Lower leg skin (tissue), 4 donors: ENCODE results near the gene RAB29. TPM values are rescaled to one million over a fixed set of nuclear protein-coding genes. Genes with fewer than 3 reads are reported as not detected.

ENCODE experiments used
- DNase-seq, 2 donors: peaks; one replicate each; pipeline ENCODE4 v3.0.0-alpha.2; 2019; ENCODE audit warnings: low spot score in 2 of 2
- H3K4me3 ChIP-seq: fragments of 200-600 bp; sonication (generic); 2 replicates; pipeline ENCODE4 v1.5.1; 2017; ENCODE audit warnings: mild to moderate bottlenecking, low read depth; ENCODE audit not compliant: poor library complexity, severe bottlenecking
- CTCF ChIP-seq, 3 donors: fragments of 450-650 bp; IDR thresholded peaks; one replicate each; pipeline ENCODE4 v1.5.1; 2016; ENCODE audit warnings: antibody characterized with exemption in 3 of 3, mild to moderate bottlenecking in 3 of 3, moderate library complexity in 2 of 3
- POLR2A ChIP-seq, 2 donors: fragments of 450-650 bp; IDR thresholded peaks; one replicate each; pipeline ENCODE4 v1.6.1; 2016 to 2017; ENCODE audit warnings: antibody characterized with exemption in 2 of 2, mild to moderate bottlenecking in 1 of 2, moderate library complexity in 1 of 2
- WGBS, 2 donors: methylation state at CpG; one replicate each; pipeline ENCODE4 v1.1.5; 2018; 5-methylcytosine and 5-hydroxymethylcytosine counted together
- intact Hi-C: fragments of 100-400 bp; cut with DNase I; formaldehyde crosslinking; loops from one replicate; pipeline ENCODE4 v1.15.0; 2023; ENCODE audit warnings: low total_unique reads
- total RNA-seq, 4 donors: library from RNA; depleted of rRNA; stranded (reverse); fragments of >200 nt; gene quantifications; one replicate each; pipeline ENCODE4 v1.1.0, GENCODE V29; 2016

Gene RAB29
- total RNA-seq, 4 donors from 2014 or later: 5.3 to 11.5 (median 9.8) TPM

- WGBS, 2 donors: 78 to 92% methylated on average over 3 of the region's 3 CpGs
- no peak for TF ChIP-seq CTCF (IDR thresholded peaks at IDR 0.05)
- TF ChIP-seq POLR2A (IDR thresholded peaks at IDR 0.05): no peak
- no peak overlapping the region for H3K4me3 ChIP-seq
- no peak for DNase-seq
- intact Hi-C loops: no loop called here
Observed at GRCh38 chr1:205766570-205766969, 8.7 kb downstream of the RAB29 start.

GRCh38 chr1:205766038-205766437 is 9.2 kb downstream of the RAB29 start:
- no peak overlapping the region for H3K4me3 ChIP-seq
- TF ChIP-seq CTCF (IDR thresholded peaks at IDR 0.05) (no peak), POLR2A (IDR thresholded peaks at IDR 0.05) (no peak)
- intact Hi-C loops: no loop called here
- WGBS, 2 donors: 66 to 68% methylated on average over 5 of the region's 5 CpGs
- DNase-seq: no peak

GRCh38 chr1:205764578-205764977 is 10.7 kb downstream of the RAB29 start:
- TF ChIP-seq CTCF (IDR thresholded peaks at IDR 0.05) (no peak), POLR2A (IDR thresholded peaks at IDR 0.05) (no peak)
- WGBS, 2 donors: 95 to 97% methylated on average over 2 of the region's 2 CpGs
- H3K4me3 ChIP-seq: no peak overlapping the region
- DNase-seq: no peak
- intact Hi-C loops: no loop called here

GRCh38 chr1:205763980-205764379 is 11.3 kb downstream of the RAB29 start:
- intact Hi-C loops: no loop called here
- no peak for TF ChIP-seq POLR2A (IDR thresholded peaks at IDR 0.05)
- TF ChIP-seq CTCF (IDR thresholded peaks at IDR 0.05): no peak
- H3K4me3 ChIP-seq: no peak overlapping the region
- no peak for DNase-seq

GRCh38 chr1:205760606-205761005 is 14.7 kb downstream of the RAB29 start:
- 84 to 91% methylated on average over 3 of the region's 3 CpGs for WGBS, 2 donors
- H3K4me3 ChIP-seq: no peak overlapping the region
- intact Hi-C loops: no loop called here
- no peak for TF ChIP-seq POLR2A (IDR thresholded peaks at IDR 0.05)
- no peak for TF ChIP-seq CTCF (IDR thresholded peaks at IDR 0.05)
- no peak for DNase-seq

GRCh38 chr1:205756552-205756951 is 18.7 kb downstream of the RAB29 start:
- WGBS, 2 donors: 91 to 99% methylated on average over 3 of the region's 3 CpGs
- H3K4me3 ChIP-seq: no peak overlapping the region
- intact Hi-C loops: no loop called here
- no peak for DNase-seq
- TF ChIP-seq POLR2A (IDR thresholded peaks at IDR 0.05) (no peak), CTCF (IDR thresholded peaks at IDR 0.05) (no peak)
